ENCODE measurements around the gene ABCG1.

The ABCG1 gene

DNA sequence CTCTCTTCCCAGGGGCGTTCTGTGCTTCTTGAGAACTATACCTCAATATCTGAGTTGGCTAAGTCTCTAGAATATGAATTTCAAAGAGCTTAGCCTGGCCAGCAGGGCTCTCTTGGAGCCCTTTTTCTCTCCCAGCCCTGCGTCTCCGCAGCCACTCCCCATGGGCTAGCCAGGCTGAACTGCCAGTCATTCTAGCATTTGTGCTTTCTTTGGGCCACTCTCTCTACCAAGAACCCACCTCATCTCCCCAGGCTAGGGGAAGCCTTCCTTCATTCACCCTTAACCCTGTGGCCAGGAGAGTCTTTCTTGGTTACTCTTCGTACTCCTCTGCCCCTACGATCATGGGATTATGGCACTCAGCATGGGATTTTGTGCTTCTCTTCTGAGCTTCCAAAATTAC is 18.2 kb downstream of the ABCG1 start:
- no peak overlapping the region for H3K4me3 ChIP-seq (ENCODE audit: low read depth, low read length)
- no peak for TF ChIP-seq CTCF (conservative IDR thresholded peaks at IDR 0.05; ENCODE audit: low read depth, low read length)
- no peak for DNase-seq (ENCODE audit: low read depth)

GRCh38 chr21:42237577-42237976 is 18.6 kb downstream of the ABCG1 start:
- no peak for DNase-seq (ENCODE audit: low read depth)
- TF ChIP-seq CTCF (conservative IDR thresholded peaks at IDR 0.05; ENCODE audit: low read depth, low read length): no peak
- no peak overlapping the region for H3K4me3 ChIP-seq (ENCODE audit: low read depth, low read length)

GRCh38 chr21:42238185-42238934 is 19.4 kb downstream of the ABCG1 start:
- no peak overlapping the region for H3K4me3 ChIP-seq (ENCODE audit: low read depth, low read length)
- no peak for TF ChIP-seq CTCF (conservative IDR thresholded peaks at IDR 0.05; ENCODE audit: low read depth, low read length)
- no peak for DNase-seq (ENCODE audit: low read depth)

GRCh38 chr21:42239556-42239955 is 20.6 kb downstream of the ABCG1 start:
- no peak overlapping the region for H3K4me3 ChIP-seq (ENCODE audit: low read depth, low read length)
- no peak for DNase-seq (ENCODE audit: low read depth)
- no peak for TF ChIP-seq CTCF (conservative IDR thresholded peaks at IDR 0.05; ENCODE audit: low read depth, low read length)

DNA sequence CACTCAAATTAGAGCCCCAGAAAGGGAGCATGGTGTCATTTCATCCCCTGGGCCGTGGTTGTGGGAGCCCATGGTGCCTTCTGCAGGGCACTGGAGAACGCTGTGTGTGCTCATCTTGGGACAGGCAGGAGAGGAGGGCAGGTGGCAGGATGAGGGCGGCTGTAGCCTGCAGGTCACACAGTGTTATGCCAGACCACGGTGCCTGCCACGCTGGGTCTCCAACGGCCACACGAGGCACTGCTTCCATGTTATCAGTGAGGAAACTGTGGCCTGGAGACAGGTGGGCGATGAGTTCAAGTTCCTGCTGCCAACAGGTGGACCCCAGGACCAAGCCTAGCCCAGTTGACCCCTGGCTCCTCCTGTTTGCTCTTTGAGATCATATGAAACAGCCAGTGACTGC is 21.0 kb downstream of the ABCG1 start:
- TF ChIP-seq CTCF (conservative IDR thresholded peaks at IDR 0.05; ENCODE audit: low read depth, low read length): no peak
- no peak for DNase-seq (ENCODE audit: low read depth)
- no peak overlapping the region for H3K4me3 ChIP-seq (ENCODE audit: low read depth, low read length)

DNA sequence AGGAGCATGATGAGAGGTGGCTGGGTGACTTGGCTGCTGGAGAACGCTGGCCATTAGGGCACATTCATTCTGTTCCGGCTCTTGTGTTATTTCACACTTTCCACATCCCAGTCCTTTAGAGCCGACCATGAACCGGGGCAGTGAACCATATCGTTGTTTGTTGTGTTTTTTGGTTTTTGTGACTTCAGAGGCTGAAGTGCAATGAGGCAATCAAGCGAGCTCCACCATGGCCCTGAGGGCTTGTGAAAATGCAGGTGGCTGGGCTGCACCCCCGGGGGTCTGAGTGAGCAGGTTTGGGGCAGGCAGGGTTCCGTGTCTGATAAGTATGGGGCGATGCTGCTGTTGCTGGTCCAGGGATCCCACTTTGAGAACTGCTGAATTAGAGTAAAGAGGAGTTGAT is 23.7 kb downstream of the ABCG1 start:
- H3K4me3 ChIP-seq (ENCODE audit: low read depth, low read length): no peak overlapping the region
- TF ChIP-seq CTCF (conservative IDR thresholded peaks at IDR 0.05; ENCODE audit: low read depth, low read length): no peak
- no peak for DNase-seq (ENCODE audit: low read depth)

GRCh38 chr21:42243026-42243425 is 24.1 kb downstream of the ABCG1 start:
- no peak overlapping the region for H3K4me3 ChIP-seq (ENCODE audit: low read depth, low read length)
- TF ChIP-seq CTCF (conservative IDR thresholded peaks at IDR 0.05; ENCODE audit: low read depth, low read length): no peak
- DNase-seq (ENCODE audit: low read depth): no peak

All from choroid plexus epithelial cell (primary cell).